K562 (cell line): ENCODE measurements around the gene UBE2I. TPM values are rescaled to one million over a fixed set of nuclear protein-coding genes. Genes with fewer than 3 reads are reported as not detected.

Experiments
- C11orf30 ChIP-seq: fragments of 450-650 bp; IDR thresholded peaks from 2 replicates; pipeline ENCODE4 v1.6.1; 2016; ENCODE audit warnings: low read depth, mild to moderate bottlenecking
- CBX3 ChIP-seq, 2 experiments: IDR thresholded peaks; 1 replicate in 1 of 2; 2 replicates in 1 of 2; pipeline ENCODE4 v1.6.1; 2012; ENCODE audit warnings: inconsistent platforms in 2 of 2, low read length in 2 of 2, borderline replicate concordance in 1 of 2, control low read depth in 1 of 2
- CTBP1 ChIP-seq: fragments of 450-650 bp; IDR thresholded peaks from 2 replicates; pipeline ENCODE4 v1.6.1; 2016; ENCODE audit warnings: borderline replicate concordance
- EGR1 ChIP-seq: fragments of 450-650 bp; conservative IDR thresholded peaks from 2 replicates; pipeline ENCODE4 v1.6.1; 2017; ENCODE audit warnings: mild to moderate bottlenecking
- KAT7 ChIP-seq: sonication (generic); formaldehyde crosslinking; IDR thresholded peaks from 2 replicates; pipeline ENCODE4 v1.8.0; 2022; ENCODE audit warnings: missing genetic modification reagents, mild to moderate bottlenecking, borderline replicate concordance
- KLF10 ChIP-seq: fragments of 250-450 bp; sonication (Bioruptor Pico); IDR thresholded peaks from 2 replicates; pipeline ENCODE4 v1.6.1; 2021; ENCODE audit warnings: matching md5 sums
- MTA1 ChIP-seq: fragments of 450-650 bp; IDR thresholded peaks from 2 replicates; pipeline ENCODE4 v1.6.1; 2017; ENCODE audit warnings: borderline replicate concordance
- TCF7L2 ChIP-seq: fragments of 150-350 bp; IDR thresholded peaks from 2 replicates; pipeline ENCODE4 v1.6.1; 2016; ENCODE audit warnings: low read depth, mild to moderate bottlenecking, low read length, moderate library complexity
- TOE1 ChIP-seq, 2 experiments: fragments of 450-650 bp in 1 of 2; sonication (generic) in 1 of 2; formaldehyde crosslinking in 1 of 2; IDR thresholded peaks; 2 replicates each; pipeline versions ENCODE4 v1.7.1 to v1.8.0; 2016 to 2022; ENCODE audit warnings: borderline replicate concordance in 2 of 2, mild to moderate bottlenecking in 2 of 2, antibody characterized with exemption in 1 of 2, inconsistent platforms in 1 of 2, low read depth in 1 of 2, missing genetic modification reagents in 1 of 2, moderate library complexity in 1 of 2
- U2AF2 ChIP-seq: fragments of 200-400 bp; formaldehyde crosslinking; optimal IDR thresholded peaks from 2 replicates; pipeline ENCODE3; 2017; ENCODE audit warnings: low read depth, mild to moderate bottlenecking, low read length
- ZNF395 ChIP-seq: fragments of 200-800 bp; sonication (Bioruptor generic); IDR thresholded peaks from 2 replicates; pipeline ENCODE4 v1.6.1; 2017; ENCODE audit warnings: missing genetic modification characterization, missing compliant biosample characterization
- polyA plus RNA-seq, 8 experiments: library from polyadenylated mRNA; depleted of rRNA in 4 of 8; stranded (reverse) in 5 of 8; unstranded in 3 of 8; fragments of >200 nt; fragmentation: Nextera tagmentation in 2 of 8; fragmentation: Illumina TruSeq in 1 of 8; extraction: Ambion mirVana in 2 of 8; extraction: Trizol in 1 of 8; gene quantifications; 2 replicates each; pipeline versions ENCODE4 v1.2.1 to v1.2.3, GENCODE V29; 2011 to 2014; ENCODE audit warnings: inconsistent platforms in 1 of 8, missing spikeins in 1 of 8
- total RNA-seq, 7 experiments: library from RNA; depleted of rRNA in 6 of 7; stranded (reverse); fragments of >200 nt in 6 of 7; fragmentation: Illumina TruSeq in 2 of 7; extraction: Trizol in 2 of 7; gene quantifications; 2 replicates each; pipeline versions ENCODE4 v1.2.1 to v1.2.3, GENCODE V29; 2011 to 2021; ENCODE audit warnings: low replicate concordance in 1 of 7
- TF ChIP-seq, protein P1 (sequence below), 2 experiments: IDR thresholded peaks; 2 replicates each; pipeline ENCODE4 v1.6.1; 2012; ENCODE audit warnings: improper control_type of control experiment in 2 of 2, low read depth in 2 of 2, low read length in 2 of 2, borderline replicate concordance in 1 of 2
- TF ChIP-seq, protein P2 (sequence below): fragments of 250-450 bp; sonication (Bioruptor Pico); IDR thresholded peaks from 2 replicates; pipeline ENCODE4 v1.4.0; 2020; ENCODE audit warnings: mild to moderate bottlenecking, moderate library complexity, borderline replicate concordance

UBE2I gene
- total and polyA plus RNA-seq, 9 of the 15 experiments (the other 6 are each of a cell fraction or from before 2014, with no cell fraction given) = 36.6 to 254 (median 104) TPM

DNA sequence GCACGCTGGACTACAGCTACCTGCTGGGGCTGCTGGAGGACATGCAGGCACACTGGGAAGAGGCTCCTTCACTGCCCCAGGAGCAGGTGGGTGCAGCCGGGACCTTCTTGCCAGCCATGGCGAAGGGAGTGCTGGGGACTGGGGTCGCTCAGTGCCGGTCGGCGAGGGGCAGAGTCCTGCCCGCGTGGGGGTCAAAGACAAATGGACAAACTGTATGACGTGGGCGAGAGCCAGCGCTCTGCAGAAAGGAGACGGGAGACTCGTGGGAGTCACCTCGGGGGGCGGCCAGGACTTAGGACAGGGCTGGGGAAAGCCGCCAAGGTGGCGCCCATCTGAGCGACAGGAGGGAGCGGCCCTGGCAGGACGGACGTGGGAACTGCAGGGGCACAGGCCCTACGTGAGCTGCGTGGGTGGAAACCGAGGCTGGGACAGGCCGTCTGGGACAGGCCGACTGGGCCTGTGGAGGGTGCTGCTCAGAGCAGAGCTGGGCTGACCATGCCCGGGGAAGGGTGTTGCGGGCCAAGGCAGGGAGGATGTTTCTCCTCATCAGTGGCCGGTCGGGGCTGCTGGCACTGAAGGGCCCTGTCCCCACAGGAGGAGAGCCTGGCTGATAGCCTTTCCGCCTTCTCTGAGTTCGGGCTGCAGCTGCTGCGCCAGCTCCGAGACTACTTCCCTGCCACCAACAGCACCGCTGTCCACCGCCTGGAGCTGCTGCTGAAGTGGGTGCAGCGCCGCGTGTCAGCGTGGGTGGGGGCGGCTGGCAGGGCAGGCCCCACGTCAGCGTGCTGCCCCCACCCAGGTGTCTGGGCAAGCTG lies 34.2 kb downstream of the UBE2I start (continued):
- TF ChIP-seq, protein P1, sequence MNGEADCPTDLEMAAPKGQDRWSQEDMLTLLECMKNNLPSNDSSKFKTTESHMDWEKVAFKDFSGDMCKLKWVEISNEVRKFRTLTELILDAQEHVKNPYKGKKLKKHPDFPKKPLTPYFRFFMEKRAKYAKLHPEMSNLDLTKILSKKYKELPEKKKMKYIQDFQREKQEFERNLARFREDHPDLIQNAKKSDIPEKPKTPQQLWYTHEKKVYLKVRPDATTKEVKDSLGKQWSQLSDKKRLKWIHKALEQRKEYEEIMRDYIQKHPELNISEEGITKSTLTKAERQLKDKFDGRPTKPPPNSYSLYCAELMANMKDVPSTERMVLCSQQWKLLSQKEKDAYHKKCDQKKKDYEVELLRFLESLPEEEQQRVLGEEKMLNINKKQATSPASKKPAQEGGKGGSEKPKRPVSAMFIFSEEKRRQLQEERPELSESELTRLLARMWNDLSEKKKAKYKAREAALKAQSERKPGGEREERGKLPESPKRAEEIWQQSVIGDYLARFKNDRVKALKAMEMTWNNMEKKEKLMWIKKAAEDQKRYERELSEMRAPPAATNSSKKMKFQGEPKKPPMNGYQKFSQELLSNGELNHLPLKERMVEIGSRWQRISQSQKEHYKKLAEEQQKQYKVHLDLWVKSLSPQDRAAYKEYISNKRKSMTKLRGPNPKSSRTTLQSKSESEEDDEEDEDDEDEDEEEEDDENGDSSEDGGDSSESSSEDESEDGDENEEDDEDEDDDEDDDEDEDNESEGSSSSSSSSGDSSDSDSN (IDR thresholded peaks at IDR 0.05; ENCODE audit: borderline replicate concordance in 1 of 2, low read depth in 2 of 2, low read length in 2 of 2) = no peak
- no peak for TF ChIP-seq C11orf30
- no peak for TF ChIP-seq KAT7 (CRISPR knock-in tag)
- no peak for TF ChIP-seq TOE1 (IDR thresholded peaks at IDR 0.05; ENCODE audit: borderline replicate concordance)
- no peak for TF ChIP-seq TOE1 (CRISPR knock-in tag; IDR thresholded peaks at IDR 0.05; ENCODE audit: borderline replicate concordance, low read depth)
- no peak for TF ChIP-seq MTA1
- TF ChIP-seq CTBP1 = 0 out of 2 replicates have a peak, but pooled peaks have one; percentile 4
- TF ChIP-seq ZNF395 (CRISPR knock-in tag) = no peak
- no peak for TF ChIP-seq U2AF2
- no peak for TF ChIP-seq KLF10
- TF ChIP-seq EGR1 = peak; percentile 11; the same call in 1 of the 2 replicates
- TF ChIP-seq, protein P2, sequence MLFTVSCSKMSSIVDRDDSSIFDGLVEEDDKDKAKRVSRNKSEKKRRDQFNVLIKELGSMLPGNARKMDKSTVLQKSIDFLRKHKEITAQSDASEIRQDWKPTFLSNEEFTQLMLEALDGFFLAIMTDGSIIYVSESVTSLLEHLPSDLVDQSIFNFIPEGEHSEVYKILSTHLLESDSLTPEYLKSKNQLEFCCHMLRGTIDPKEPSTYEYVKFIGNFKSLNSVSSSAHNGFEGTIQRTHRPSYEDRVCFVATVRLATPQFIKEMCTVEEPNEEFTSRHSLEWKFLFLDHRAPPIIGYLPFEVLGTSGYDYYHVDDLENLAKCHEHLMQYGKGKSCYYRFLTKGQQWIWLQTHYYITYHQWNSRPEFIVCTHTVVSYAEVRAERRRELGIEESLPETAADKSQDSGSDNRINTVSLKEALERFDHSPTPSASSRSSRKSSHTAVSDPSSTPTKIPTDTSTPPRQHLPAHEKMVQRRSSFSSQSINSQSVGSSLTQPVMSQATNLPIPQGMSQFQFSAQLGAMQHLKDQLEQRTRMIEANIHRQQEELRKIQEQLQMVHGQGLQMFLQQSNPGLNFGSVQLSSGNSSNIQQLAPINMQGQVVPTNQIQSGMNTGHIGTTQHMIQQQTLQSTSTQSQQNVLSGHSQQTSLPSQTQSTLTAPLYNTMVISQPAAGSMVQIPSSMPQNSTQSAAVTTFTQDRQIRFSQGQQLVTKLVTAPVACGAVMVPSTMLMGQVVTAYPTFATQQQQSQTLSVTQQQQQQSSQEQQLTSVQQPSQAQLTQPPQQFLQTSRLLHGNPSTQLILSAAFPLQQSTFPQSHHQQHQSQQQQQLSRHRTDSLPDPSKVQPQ (CRISPR knock-in tag) = no peak
- no peak for TF ChIP-seq CBX3 (IDR thresholded peaks at IDR 0.05; ENCODE audit: borderline replicate concordance in 1 of 2, low read length in 2 of 2)
- no peak for TF ChIP-seq TCF7L2
- TF ChIP-seq, all 486 proteins: peak for 8
